Left colon (tissue), 2 donors: ENCODE results near the gene SLC22A31. TPM values are rescaled to one million over a fixed set of nuclear protein-coding genes. Genes with fewer than 3 reads are reported as not detected.
"Not testable (repeated sequence)": the region's sequence is repeated elsewhere in the genome, so short reads cannot be mapped to it uniquely, and the experiment has no call there.

ENCODE experiments used
- ATAC-seq: fragments of 200-7000 bp; cut with Tn5 transposase; one replicate; pipeline ENCODE4 v1.9.1; 2020; ENCODE audit warnings: mild to moderate bottlenecking, moderate library complexity
- DNase-seq, 2 donors: peaks; one replicate each; pipeline ENCODE4 v3.0.0-alpha.2; 2020
- intact Hi-C, 2 donors: fragments of 100-400 bp; cut with DNase I in 1 of 2; cut with micrococcal nuclease in 1 of 2; formaldehyde crosslinking; loops; one replicate each; pipeline versions ENCODE4 v1.11.2 to v1.14.0; 2022; cut with DNase I, micrococcal nuclease
- long read RNA-seq: library from polyadenylated mRNA; unstranded; transcript quantifications from one replicate; pipeline ENCODE4 v2.0.0, GENCODE V29; 2021
- total RNA-seq, 2 donors: library from RNA; stranded (reverse); fragmentation: NEBNext Ultra II Directional; extraction: Animal tissue kit (Norgen Biotek cat#: 25700); gene quantifications; one replicate each; pipeline ENCODE4 v1.2.1, GENCODE V29; 2021
- donor health status: DM: no; HTN: no; CAD: no.
- donor health status: DM: yes; HTN: yes; CAD: no.

SLC22A31 gene
- under 1 TPM; 0.34 to 0.59 TPM for total RNA-seq
- long read RNA-seq, partial matches to known transcripts: 0 of 1 reads
- long read RNA-seq, other reads (novel, unspliced or antisense): 1 of 1 reads

- ATAC-seq (no peak), DNase-seq (no peak)
- intact Hi-C loops: no loop called here
Observed at GRCh38 chr16:89200124-89200849, at the start of gene SLC22A31. Gene SLC22A31, minus strand, starts transcription at chr16:89200537. Its CDS starts 36 bp downstream, at chr16:89200501.

- intact Hi-C loops: no loop called here
- ATAC-seq (no peak), DNase-seq (no peak)
Observed at GRCh38 chr16:89248196-89248982, 48.1 kb upstream of the SLC22A31 start.

DNA sequence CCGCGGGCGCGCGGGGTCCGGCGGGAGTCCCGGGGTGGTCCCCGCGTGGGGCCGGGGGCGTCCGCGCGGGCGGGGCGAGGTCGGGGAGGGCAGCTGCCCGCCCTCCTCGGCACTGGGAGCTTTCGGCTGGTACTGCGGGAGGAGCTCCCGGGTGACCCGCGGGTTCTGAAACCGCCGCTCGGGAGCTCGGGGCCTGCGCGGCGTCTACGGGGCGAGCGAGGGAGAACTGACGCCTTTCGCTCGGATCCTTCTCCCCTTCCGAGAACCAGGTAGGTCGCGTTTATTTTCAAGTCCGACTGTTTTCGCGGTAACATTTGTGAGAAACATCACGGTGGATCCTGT is 47.4 kb upstream of the SLC22A31 start:
- peak; percentile 19 for ATAC-seq
- DNase-seq, intact Hi-C loops: not testable (repeated sequence)

DNA sequence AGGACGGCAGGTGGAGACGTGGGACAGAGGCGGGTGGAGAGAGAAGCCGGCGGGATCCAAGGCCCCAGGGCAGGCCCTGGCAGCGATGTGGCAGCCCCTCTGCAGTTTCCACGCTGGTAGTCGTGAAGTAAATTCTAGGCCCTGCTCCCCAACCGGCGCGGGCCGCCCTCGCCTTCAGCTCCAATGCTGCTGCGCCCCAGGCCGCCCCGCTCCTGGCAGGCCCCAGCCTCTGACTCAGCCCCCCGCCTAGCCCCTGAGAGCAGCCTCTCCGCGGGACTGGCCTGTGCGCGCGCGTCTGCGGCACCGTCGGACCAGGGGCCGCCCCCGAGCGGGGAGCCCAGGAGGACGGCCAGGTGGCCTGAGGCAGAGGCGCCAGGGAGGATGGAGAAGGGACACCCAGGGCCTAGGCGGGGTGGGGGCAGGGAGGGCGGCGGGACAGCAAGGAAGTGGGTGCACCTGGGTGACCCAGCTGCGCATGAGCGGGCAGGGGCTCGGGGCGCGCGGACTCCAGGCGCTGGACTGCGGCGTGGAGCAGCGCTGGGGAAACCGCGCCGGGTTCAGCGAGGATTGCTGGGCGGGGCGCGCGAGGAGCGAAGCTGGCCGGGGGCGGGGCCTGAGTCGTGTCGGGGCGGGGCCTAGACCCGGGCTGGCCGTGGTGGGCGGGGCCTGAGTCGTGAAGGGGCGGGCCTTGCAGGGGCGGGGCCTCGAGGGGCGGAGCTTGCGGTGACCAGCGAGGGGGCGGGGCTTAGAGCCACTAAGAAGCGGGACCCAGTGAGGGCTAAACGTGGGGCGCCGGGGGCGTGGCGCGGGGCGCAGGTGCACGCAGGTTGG is 46.8 kb upstream of the SLC22A31 start:
- peak; percentile 96 for ATAC-seq
- intact Hi-C loops: no loop called here
- DNase-seq: peak; percentile 77 to 93

GRCh38 chr16:89246383-89246902 is 46.1 kb upstream of the SLC22A31 start:
- DNase-seq: no peak
- intact Hi-C loops: no loop called here
- ATAC-seq: no peak

DNA sequence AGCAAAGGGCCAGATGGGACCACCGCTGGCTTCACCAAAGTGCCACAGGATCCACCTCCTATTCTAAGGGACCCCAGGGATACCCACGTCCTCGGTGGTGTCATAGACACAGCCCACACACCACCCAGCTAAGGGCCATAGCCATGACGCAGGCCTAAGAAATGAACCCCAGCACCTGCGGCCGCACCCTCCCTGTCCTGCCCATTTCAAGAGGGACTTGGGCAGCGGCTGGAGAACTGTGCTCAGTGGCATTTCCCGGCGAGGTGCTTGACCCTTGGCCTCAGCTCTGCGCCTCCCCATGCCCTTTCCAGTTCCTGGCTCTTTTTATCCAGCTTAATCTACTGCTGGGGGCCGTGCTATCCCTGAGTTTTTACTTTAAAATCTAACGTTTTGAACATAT is 44.4 kb upstream of the SLC22A31 start:
- ATAC-seq: no peak
- DNase-seq: no peak
- intact Hi-C loops: no loop called here

DNA sequence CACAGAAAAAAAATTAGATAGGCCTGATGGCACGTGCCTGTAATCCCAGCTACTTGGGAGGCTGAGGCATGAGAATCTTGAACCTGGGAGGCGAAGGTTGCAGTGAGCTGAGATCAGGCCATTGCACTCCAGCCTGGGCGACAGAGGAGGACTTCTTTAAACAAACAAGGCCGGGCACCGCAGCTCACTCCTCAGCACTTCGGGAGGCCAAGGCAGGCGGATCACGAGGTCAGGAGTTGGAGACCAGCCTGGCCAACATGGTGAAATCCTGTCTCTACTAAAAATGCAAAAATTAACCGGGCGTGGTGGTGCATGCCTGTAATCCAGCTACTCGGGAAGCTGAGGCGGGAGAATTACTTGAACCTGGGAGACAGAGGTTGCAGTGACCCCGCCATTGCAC is 43.9 kb upstream of the SLC22A31 start:
- ATAC-seq, DNase-seq, intact Hi-C loops: not testable (repeated sequence)

- intact Hi-C loops: no loop called here
- DNase-seq (no peak), ATAC-seq (no peak)
Observed at GRCh38 chr16:89243664-89244063, 43.3 kb upstream of the SLC22A31 start.

- intact Hi-C loops: no loop called here
- DNase-seq (peak in 1 of 2 donors; percentile 39), ATAC-seq (no peak)
Observed at GRCh38 chr16:89242795-89243200, 42.5 kb upstream of the SLC22A31 start.

- intact Hi-C loops: no loop called here
- ATAC-seq (peak; percentile 67), DNase-seq (peak; percentile 74 to 77)
Observed at GRCh38 chr16:89241187-89242007, 41.1 kb upstream of the SLC22A31 start.

GRCh38 chr16:89237733-89238132 is 37.4 kb upstream of the SLC22A31 start:
- no peak for ATAC-seq
- no peak for DNase-seq
- intact Hi-C loops: no loop called here

DNA sequence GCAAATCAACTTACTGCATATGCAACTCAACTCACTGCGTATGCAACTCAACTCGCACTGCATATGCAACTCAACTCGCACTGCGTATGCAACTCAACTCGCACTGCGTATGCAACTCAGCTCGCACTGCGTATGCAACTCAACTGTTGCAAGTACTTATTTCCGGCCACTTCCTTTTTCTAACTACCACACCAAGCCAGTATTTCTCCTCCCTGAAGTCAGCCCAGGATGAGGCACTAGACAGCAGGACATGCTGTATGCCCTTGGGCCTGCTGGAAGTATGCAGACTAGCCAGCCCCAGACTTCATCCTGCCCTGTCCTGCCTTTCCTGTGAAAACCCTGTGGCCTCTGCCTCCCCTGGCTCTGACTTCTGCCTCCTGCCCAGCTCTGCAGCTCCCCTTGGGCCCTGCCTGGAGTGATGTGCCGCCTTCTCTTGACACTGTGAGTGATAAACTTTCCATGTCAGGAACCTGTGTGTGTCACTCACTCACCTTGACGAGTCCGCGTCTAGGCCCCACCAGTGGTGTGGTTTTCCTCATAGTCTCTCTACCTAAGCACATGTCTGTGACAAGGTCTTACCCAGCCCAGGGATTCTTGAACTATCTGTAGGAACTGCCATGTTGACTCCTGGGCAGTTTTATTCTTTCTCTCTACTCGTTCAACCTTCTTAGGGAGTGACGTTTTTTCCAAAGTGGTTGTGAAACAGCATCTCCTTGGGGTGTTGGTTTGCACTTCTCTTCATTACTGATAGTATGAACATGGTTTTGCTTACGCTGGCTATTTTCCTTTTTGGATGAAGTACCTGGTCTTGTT is 33.5 kb upstream of the SLC22A31 start:
- intact Hi-C loops: no loop called here
- DNase-seq: no peak
- no peak for ATAC-seq

- no peak for DNase-seq
- ATAC-seq: no peak
- intact Hi-C loops: no loop called here
Observed at GRCh38 chr16:89232107-89232506, 31.8 kb upstream of the SLC22A31 start.

DNA sequence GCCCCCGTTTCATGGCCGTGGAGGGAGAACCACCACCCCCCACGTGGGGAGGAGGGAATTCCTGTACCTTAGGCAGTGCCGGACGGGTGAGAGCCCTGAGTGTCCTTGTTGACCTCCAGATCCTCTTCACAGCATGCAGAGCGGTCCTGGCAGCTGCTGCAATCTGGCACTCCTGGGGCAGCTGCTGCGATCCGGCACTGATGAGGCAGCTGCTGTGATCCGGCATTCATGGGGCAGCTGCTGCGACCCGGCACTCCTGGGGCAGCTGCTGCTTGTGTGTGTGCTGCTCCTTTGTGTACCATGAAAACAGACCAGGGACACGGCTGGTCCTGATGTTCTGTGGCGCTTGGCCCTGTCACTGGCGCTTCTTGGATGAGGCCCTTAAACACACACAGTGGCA is 29.9 kb upstream of the SLC22A31 start:
- intact Hi-C loops: no loop called here
- DNase-seq (no peak), ATAC-seq (no peak)

GRCh38 chr16:89224665-89225064 is 24.3 kb upstream of the SLC22A31 start:
- intact Hi-C loops: no loop called here
- no peak for ATAC-seq
- DNase-seq: no peak

DNA sequence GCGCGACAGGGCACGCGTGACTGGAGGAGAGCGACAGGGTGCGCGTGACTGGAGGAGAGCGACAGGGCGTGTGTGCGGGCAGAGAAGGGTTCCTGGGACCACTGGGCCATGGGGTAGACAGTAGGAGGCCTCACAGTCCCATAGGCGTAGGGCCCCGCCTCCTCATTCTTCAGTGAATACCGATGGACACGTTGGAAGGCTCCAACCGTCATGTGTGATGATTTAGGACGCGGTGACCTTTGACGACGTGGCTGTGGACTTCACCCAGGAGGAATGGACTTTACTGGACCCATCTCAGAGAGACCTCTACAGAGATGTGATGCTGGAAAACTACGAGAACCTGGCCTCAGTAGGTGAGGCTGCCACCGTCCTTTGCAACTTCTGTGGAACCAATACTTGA is 22.6 kb upstream of the SLC22A31 start:
- no peak for ATAC-seq
- intact Hi-C loops: no loop called here
- no peak for DNase-seq

DNA sequence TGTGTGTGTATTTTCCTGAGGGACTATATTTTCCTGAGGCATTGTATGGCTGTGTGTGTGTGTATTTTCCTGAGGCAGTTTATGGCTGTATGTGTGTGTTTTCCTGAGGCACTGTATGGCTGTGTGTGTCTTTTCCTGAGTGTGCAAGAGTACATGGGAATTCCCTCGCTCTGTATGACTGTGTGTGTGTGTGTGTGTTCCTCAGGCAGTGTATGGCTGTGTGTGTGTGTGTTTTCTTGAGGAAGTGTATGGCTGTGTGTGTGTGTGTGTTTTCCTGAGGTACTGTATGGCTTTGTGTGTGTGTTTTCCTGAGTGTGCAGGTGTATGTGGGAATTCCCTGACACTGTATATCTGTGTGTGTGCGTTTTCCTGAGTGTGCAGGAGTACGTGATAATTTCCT is 21.3 kb upstream of the SLC22A31 start:
- DNase-seq: no peak
- ATAC-seq: no peak
- intact Hi-C loops: no loop called here
